AML-193 (cell line): ENCODE data around the gene FAM186B.
"Not testable (repeated sequence)": the region's sequence is repeated elsewhere in the genome, so short reads cannot be mapped to it uniquely, and the experiment has no call there.

ENCODE experiments used
- DNase-seq, 2 experiments: peaks; one replicate each; lab custom pipeline; 2025; lab: John Stamatoyannopoulos, UW

The FAM186B gene

DNA sequence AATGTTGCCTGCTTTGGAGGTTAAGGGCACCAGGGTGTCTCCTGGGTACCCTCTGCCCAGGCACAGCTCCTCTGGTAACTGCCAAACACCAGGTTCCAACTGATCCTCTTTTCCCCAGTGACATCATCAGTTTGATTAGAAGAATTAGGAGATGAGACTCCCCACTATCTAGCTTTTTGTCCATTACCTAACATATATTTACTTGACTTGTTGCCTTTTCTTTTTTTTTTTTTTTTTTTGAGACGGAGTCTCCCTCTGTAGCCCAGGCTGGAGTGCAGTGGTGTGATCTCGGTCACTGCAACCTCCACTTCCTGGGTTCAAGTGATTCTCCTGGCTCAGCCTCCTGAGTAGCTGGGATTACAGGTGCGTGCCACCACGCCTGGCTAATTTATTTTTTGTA is at the start of gene FAM186B:
TSS of gene FAM186B (minus strand) at position 101 of the 400 bp plus-strand sequence. CDS start 162 bp downstream, outside the sequence.
- not testable (repeated sequence) for DNase-seq

- no peak for DNase-seq
These were observed 49.3 kb upstream of the FAM186B start for GRCh38 chr12:49654715-49655114.

DNA sequence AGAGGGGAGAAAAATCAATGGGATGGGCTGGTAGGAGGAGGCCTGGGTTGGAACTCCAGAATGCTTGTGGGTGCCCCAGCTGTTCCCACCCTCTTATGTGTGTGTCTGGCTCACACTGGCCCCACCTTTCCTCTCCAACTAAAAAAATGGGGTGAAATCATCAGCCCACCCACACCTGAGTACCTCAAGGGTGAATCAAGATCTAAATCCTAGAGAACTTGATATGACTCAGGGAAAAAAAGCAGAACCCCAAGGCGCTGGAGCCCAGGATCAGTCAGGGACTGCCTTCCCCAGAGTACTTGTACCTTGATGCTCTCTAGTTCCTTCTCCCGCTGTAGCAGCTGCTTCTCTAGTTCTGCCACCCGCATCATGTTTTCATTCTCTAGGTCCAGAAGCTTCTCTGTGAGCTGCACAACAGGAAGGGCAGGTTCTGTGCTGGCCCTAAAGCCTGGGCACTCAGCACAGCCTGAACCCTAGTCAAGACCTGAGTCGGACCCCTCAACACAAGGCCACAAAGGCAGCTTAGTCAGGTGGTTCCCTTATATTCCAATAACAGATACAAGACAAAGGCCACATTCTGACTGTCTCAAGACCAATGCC is 47.6 kb upstream of the FAM186B start:
- DNase-seq = no peak

DNA sequence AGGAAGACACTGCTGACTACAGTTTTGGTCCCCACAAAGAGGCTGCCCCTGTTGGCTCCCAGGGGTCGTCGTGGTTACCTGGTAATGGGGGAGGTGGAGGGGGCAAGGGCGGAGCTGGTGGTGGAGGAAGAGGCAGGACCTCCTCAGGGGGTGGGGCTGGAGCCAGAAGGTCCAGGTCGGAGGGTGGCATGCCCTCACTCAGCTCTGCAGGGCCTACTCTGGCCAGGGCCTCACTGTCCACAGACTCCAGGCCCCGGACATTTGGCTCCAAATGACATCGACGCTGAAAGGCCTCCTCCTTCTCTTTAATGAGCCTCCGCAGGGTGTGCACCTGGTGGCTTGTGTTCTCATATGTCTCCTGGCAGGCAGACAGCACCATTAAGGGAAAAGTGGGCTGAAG is 46.4 kb upstream of the FAM186B start:
- DNase-seq = no peak

- DNase-seq = no peak
These were observed 44.5 kb upstream of the FAM186B start for GRCh38 chr12:49649892-49650291.

- DNase-seq = no peak
These were observed 44.0 kb upstream of the FAM186B start for GRCh38 chr12:49649445-49649844.

DNA sequence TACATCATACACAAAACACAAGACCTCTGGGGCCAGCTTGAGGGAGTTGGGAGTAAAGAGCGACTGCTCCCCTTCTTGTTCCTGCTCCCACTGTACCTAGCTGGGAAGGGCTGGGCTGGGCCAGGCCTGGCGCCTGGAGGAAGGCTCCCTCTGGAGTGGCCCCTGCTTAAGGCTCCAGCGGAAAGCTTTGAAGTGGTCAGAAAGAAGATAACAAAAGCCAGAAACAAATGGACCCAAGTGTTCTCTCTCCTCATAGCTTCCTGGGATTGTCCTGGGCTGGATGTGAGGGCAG is 43.2 kb upstream of the FAM186B start:
- no peak for DNase-seq

DNA sequence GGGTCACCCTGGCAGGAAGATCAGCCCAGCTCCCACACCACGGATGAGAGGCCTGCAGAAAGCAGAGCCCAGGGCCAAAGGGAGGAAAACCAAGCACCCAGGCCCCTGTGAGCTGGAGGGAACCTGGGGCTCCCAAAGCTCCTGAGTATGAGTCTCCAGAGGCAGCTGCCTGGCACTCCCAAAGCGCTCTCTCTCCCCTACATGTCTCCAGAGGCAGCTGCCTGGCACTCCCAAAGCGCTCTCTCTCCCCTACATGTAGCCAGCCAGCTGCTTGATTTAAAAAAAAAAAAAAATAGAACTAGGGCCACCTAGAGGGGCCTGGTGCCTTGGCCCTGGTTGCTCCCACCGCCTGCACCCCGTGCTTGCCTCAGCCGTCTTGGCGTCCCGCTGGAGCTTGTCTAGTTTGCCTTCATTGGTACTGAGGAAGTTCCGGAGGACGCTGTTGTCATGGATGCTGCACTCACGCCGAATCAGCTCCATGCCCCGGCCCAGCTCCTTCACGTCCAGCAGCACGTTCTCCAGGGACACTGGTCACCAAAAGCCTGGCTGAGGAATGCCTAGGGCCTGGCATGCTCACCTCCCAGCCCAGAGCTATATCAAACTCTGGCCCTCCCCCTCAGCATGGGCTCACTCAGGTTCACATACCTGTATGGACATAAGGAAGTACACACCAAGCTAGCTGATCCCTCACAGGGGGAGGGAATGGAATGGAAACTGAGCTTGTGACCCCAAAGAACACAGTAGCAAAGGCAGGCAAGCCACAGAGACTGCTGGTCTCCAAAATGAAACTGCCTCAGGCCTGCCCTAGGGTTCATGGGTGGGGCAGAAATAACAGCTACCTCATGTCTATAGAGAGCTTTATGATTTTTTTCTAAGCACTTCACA is 42.6 kb upstream of the FAM186B start:
- no peak for DNase-seq

DNA sequence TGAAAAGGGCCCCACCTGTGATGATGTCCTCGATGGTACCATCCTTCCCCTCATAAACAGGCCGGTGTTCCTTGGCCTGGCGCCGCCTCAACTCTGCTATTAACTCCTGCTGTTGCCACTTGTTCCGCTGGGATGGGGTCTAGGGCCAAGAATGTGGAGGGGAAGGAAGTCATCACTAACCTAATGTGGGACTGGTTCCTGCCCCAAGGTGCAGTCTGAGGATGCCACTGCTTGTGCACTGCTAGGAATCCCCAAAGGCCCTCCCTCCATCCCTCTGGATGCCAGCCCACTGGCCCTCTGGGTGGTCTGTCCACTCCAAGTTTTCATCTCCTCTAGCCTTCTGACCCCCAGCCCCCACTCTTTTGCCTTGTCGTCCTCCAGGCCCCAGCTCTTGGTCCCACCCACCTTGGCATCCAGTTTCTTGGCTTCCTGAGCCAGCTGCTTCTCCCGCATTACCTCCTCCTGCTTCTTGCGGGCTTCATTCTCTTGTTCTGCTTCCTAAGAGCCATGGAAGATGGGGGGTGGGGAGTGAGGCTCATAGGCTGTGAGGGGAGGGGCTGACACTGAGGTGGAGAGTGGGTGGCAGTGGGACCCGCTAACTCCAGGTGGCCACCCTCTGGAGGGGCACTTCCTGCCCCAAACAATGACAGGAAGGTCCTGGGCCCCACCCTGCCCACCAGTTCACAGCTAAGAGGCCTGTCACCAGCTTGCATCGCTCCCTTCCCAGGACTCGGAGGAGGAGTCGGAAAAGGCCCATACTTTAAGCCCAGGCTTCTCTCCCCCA is 41.6 kb upstream of the FAM186B start:
- DNase-seq = no peak

GRCh38 chr12:49646331-49646830 is 40.9 kb upstream of the FAM186B start:
- no peak for DNase-seq

- DNase-seq = no peak
These were observed 40.0 kb upstream of the FAM186B start for GRCh38 chr12:49645146-49646039.

GRCh38 chr12:49644620-49644994 is 39.2 kb upstream of the FAM186B start:
- DNase-seq = peak; percentile 59 to 66

DNA sequence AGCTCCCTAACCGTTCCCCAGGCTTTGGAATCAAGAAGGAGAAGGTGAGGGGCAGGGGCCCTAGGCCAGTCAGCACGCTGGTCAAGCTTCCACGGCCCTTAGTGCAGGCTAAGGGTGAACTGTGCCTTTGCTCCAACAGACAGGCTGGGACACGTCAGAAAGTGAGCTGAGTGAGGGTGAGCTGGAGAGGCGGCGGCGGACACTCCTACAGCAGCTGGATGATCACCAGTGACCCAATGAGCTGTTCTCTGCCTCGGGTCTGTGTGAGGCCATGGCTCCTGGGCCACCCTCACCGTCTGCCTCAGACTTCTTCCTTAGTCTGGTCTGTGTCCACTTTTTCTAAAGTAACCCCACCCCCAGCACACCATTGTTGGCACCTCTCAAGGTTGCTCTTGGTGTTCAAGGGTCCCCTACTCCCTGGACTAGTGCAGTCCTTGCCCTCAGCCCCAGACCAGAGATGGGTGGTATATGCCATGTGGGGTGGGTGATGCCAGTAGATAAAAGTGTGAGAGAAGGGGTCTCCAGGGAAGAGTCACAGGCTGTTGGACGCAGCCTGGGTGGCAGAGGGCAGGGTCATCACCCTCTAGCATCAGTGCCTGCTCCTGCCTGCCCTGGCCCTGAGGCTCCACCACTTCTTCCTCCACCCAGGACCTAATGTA is 38.7 kb upstream of the FAM186B start:
- DNase-seq = no peak

DNA sequence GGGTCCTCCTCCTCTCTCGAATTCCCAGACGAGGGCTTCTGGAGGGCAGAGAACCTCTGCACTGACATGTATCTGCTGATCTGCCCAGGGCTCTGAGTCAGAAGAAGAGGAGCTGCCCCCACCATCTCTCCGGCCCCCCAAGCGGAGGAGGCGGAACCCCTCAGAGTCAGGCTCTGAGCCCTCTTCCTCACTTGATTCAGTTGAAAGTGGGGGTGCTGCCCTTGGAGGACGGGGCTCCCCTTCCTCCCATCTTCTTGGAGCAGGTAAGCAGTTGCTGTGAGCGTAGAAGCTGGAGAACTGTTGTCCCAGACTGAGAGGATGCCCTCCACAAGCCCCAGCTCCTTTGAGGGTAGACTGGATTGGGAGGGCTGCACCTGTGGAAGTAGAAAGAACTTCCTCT is 37.7 kb upstream of the FAM186B start:
- no peak for DNase-seq

- no peak for DNase-seq
These were observed 36.9 kb upstream of the FAM186B start for GRCh38 chr12:49642370-49642802.

DNA sequence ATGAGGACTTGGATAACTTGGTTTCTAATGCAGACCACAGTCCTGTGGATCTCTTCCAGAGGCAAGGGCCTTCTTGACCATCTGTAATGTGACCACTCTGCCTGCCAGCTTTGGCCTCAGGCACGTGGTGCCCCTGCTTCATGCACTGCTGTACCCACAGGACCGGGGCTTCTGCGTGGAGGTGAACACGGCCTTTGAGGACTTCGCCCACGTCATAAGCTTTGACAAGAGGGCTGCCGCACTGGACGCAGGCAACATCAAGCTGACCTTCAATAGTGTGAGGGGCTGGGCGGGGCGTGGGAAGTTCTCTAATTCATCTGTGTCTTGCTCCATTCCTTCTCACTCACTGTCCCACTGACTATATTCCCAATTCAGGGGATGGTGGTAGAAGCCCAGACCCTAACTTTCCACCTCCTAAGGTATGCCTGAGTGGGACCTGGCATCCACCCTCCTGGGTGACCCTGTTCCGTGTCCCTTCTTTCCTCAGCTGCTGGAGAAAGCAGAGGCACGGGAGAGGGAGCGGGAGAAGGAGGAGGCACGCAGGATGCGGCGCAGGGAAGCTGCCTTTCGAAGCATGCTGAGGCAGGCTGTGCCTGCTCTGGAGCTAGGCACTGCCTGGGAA is 36.4 kb upstream of the FAM186B start:
- no peak for DNase-seq

DNA sequence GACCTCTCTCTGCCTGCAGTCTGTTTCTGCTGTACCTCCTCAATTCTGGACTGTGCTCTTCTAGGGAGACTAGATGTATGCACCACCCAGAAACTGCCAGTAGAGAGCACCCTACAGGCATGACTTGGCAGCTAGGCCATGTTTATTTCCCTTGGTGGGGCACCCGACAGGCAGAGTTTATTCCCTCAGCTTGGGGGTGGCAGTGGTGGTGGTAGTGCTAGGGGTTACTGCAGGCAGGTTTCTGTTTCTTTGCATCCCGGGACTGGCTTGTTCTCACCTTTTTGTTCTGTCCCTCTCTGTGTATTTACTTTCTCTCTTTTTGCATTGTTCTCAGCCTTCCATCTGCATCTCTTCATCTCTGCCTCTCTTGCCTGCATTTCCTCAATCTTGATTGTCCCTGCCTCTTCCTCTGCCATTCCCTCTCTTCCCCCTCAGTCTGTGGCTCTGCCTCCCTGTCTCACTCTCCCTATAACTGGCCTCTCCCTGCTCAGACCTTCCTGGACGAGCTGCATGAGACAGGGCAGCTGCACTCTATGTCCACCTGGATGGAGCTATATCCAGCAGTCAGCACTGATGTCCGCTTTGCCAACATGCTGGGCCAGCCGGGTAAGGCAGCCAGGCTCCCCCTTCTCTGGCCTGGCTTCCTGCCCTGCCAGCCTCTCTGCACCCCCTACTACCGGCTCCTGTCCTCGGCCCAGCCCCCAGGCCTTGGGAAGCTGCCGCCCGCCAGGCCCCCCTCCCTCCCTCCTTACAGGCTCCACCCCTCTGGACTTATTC is 31.7 kb upstream of the FAM186B start:
- peak; percentile 67 to 74 for DNase-seq

DNA sequence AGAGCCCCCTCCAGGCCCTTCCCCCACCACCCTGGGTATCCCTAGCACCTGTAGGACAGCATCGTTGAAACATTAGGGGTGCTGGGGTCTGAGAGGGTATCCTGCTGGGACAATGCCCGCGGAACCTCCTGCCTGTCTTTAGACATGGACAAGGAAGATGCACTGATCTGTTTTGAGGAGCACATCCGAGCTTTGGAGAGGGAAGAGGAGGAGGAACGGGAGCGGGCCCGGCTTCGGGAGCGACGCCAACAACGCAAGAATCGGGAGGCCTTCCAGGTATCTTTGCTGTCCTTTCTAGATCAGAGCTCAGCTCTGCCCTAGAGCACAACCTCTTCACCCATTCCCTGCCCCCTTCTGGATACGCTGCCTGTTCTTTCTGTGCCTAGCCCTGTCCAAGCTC is 31.1 kb upstream of the FAM186B start:
- DNase-seq = no peak

GRCh38 chr12:49635656-49636055 is 30.2 kb upstream of the FAM186B start:
- DNase-seq = no peak

GRCh38 chr12:49635036-49635435 is 29.6 kb upstream of the FAM186B start:
- DNase-seq = no peak
